Adrenal gland (tissue), 5 donors: ENCODE results near the gene MTHFS.

Source experiments
- CTCF ChIP-seq, 6 experiments: fragments of 450-650 bp in 4 of 6; fragments of 200-600 bp in 2 of 6; sonication (generic) in 1 of 6; IDR thresholded peaks; 1 replicate in 5 of 6; 2 replicates in 1 of 6; pipeline versions ENCODE4 v1.5.1 to v1.8.0; 2016 to 2021; ENCODE audit warnings: antibody characterized with exemption in 6 of 6, mild to moderate bottlenecking in 2 of 6, moderate library complexity in 1 of 6
- POLR2A ChIP-seq, 2 donors: fragments of 450-650 bp; IDR thresholded peaks; one replicate each; pipeline ENCODE4 v1.6.1; 2017; ENCODE audit warnings: antibody characterized with exemption in 2 of 2, mild to moderate bottlenecking in 2 of 2, moderate library complexity in 1 of 2
- donor health status: DM: no; HTN: no; CAD: no.

GRCh38 chr15:79896131-79896633, 632 bp downstream of the MTHFS start:
- no peak for TF ChIP-seq CTCF (IDR thresholded peaks at IDR 0.05)
- TF ChIP-seq POLR2A (IDR thresholded peaks at IDR 0.05), result no peak
